Activated CD8-positive, alpha-beta T cell treated with anti-CD3 and anti-CD28 coated beads, Interleukin-2, amount 10 ng/mL, durations not matched to agents 7 days and 5 days (primary cell): ENCODE measurements around the gene HS3ST6. TPM values are rescaled to one million over a fixed set of nuclear protein-coding genes. Genes with fewer than 3 reads are reported as not detected.
A peak's percentile ranks its signal among the peaks of the same experiment; 100 is the strongest.
"Not testable (repeated sequence)": the region's sequence is repeated elsewhere in the genome, so short reads cannot be mapped to it uniquely, and the experiment has no call there.

Source experiments
- ATAC-seq: fragments of 150-1000 bp; cut with Tn5 transposase; one replicate; pipeline ENCODE4 v1.10.0; 2021; ENCODE audit warnings: moderate library complexity
- CTCF ChIA-PET: fragments of 350-600 bp; sonication (Branson Sonifier 250); formaldehyde crosslinking; loops from one replicate; lab custom pipeline; 2021; ENCODE audit warnings: antibody characterized with exemption; lab: Charles Lee
- POLR2A ChIA-PET: fragments of 350-600 bp; sonication (Branson Sonifier 250); formaldehyde crosslinking; loops from one replicate; lab custom pipeline; 2021; ENCODE audit warnings: antibody characterized with exemption; lab: Charles Lee
- DNase-seq: peaks from one replicate; pipeline ENCODE4 v3.0.0-alpha.2; 2020
- H3K27ac Mint-ChIP-seq: one replicate; pipeline ENCODE4 v1.8.0; 2021; ENCODE audit warnings: mild to moderate bottlenecking, mixed read lengths
- H3K27me3 Mint-ChIP-seq: one replicate; pipeline ENCODE4 v1.8.0; 2021; ENCODE audit warnings: low read depth, mixed read lengths
- H3K36me3 Mint-ChIP-seq: one replicate; pipeline ENCODE4 v1.8.0; 2021; ENCODE audit warnings: low read depth, mixed read lengths
- H3K4me1 Mint-ChIP-seq: one replicate; pipeline ENCODE4 v1.8.0; 2021; ENCODE audit warnings: low read depth, mixed read lengths
- H3K4me3 Mint-ChIP-seq: one replicate; pipeline ENCODE4 v1.8.0; 2021; ENCODE audit warnings: mild to moderate bottlenecking, mixed read lengths
- H3K9me3 Mint-ChIP-seq: one replicate; pipeline ENCODE4 v1.8.0; 2022; ENCODE audit warnings: mixed read lengths; ENCODE audit not compliant: insufficient read depth
- total RNA-seq, 2 experiments: library from RNA; stranded (reverse); gene quantifications; one replicate each; pipeline ENCODE4 v1.2.3, GENCODE V29; 2021

HS3ST6 gene
- total RNA-seq, 2 experiments from 2014 or later = not detected

DNA sequence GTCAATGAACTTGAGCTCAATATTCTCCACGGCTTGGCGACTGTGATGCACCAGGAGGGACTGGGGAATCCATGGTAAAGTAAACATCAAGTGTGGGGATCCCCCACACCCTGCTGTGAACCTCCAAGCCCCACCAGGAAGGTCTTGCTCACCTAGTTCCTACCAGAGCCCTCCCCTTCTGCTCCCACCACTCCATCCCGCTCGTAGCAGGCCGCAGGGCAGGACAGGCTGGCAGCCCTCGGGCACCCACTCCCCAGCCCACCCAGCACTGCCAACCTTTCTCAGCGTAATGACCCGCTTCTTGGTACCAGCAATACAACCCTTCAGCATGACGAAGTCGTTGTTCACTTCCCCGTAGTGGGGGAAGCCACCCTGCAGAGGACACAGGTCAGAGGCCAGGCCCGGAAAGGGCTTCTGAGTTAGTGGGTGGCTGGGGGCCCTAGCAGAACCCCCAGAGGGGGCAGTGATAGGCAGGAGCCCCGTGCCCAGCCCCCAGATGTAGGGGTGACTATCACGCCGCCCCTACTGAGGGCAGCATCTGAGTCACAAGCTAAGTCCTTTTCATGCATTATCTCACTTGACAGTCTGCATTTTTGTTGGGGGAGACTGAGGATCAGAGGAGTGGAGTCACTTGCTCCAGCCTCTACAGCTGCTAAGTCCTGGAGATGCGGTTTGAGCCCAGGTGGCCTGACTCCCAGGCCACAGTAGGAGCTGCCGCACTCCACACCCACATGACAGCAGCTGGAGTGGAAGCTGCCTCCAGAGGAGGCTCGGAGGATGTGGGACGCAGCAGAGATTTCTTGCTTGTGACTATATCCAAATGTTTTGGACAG, 27.6 kb upstream of the HS3ST6 start:
- Mint-ChIP-seq H3K36me3 (no peaks in the 10 kb centered on the region), H3K27ac (no peak overlapping the region), H3K27me3 (no peaks in the 10 kb centered on the region), H3K4me3 (no peak overlapping the region), H3K4me1 (peaks cover 29% of the 10 kb centered on the region), H3K9me3 (no peaks in the 10 kb centered on the region)
- CTCF ChIA-PET = no interaction called here
- no peak for DNase-seq
- POLR2A ChIA-PET = interaction anchor here (0.6 kb wide), 1 partner anchor 19 kb away, joined by 3 read pairs; the partner anchor contains the start of gene RPS2
- no peak for ATAC-seq

DNA sequence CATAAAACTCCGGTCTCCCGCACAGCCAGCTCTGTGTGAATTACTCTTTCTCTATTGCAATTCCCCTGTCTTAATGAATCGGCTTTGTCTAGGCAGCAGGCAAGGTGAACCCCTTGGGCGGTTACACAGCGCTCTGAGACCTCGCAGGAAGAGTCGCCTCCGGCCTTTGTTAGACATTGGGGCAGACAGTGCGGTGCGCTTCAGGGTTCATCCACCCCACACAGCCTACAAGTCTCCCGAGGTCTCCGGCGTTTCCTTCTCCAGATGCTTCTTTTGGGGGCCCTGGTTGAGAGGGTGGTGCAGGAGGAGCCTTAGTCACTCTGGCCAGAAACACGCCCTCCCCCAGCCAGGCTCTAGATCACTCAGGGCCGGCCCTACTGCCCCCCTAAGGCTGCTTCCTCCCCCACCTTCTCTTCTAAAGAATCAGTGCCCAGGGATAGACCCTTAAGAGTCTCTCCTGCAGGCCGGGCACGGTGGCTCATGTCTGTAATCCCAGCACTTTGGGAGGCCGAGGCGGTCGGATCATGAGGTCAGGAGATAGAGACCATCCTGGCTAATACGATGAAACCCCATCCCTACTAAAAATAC, 26.5 kb upstream of the HS3ST6 start:
- DNase-seq (no peak), ATAC-seq (no peak)
- CTCF ChIA-PET = no interaction called here
- no peaks in the 10 kb centered on the region for H3K9me3 Mint-ChIP-seq
- no peaks in the 10 kb centered on the region for H3K36me3 Mint-ChIP-seq
- no peaks in the 10 kb centered on the region for H3K27me3 Mint-ChIP-seq
- H3K4me1 Mint-ChIP-seq = peaks cover 29% of the 10 kb centered on the region
- peak overlapping the region; percentile 34 for H3K4me3 Mint-ChIP-seq
- H3K27ac Mint-ChIP-seq = peak overlapping the region; percentile 25
- POLR2A ChIA-PET = interaction anchor here (0.6 to 2.1 kb wide), 3 partner anchors 20 to 262 kb away, joined by 3 to 10 read pairs (median 3); partner anchors contain the start of gene RPS2

DNA sequence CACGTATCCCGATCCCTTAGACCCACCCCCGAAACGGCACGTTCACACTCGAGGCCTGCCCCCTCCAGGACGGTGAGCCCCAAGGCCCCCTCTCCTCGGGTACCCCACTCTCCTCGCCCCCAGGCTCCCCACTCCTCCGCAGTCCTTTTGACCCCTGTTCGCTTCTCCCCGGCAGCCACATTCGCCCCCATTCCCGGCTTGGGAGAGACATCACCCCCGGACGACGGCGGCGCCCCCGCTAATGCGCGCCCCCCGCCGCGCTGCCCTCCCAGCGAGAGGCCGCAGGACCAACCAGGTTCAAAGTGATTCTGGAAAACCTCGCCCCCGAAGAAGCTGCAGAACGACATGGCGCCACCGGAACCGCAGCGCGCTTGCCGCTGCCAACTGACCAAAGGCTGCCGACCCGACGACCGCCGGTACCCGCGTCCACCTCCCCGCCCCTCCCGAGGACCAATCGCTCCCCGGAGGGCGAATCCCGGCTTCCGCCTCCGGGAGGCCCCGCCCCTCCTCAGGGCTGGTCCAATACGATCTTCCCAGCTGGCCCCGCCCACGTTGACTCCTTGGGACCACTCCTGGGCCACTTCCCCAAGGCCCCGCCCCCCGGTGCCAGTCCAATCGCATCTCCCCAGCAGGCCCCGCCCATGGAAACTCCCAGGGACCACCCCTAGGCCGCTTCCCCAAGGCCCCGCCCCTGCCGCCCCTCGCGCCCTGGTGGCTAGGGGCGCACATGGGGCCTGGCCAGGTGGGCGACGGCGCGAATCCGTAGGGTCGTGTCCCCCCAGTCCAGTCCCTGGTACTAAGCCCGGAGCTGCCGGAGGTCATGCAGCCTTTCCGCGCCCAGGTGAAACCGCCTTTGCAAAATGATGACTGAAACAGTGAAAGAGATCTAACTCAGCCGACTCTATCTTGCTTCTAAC, 24.9 kb upstream of the HS3ST6 start, which contains the start of gene MSRB1:
MSRB1 (minus strand) TSS at position 390 of the 917 bp plus-strand sequence; CDS start at position 347, 43 bp downstream.
- CTCF ChIA-PET = interaction anchor here (1.0 to 1.6 kb wide), 8 partner anchors 9 to 237 kb away, joined by 3 to 7 read pairs (median 4); partner anchors contain the start of genes FAHD1, HAGH, MAPK8IP3 and RPS2
- Mint-ChIP-seq H3K4me3 (peak within 1 kb of the TSS; percentile 85), H3K9me3 (no peaks in the 10 kb centered on the region), H3K36me3 (peaks cover 6% of the 10 kb centered on the region), H3K27me3 (no peaks in the 10 kb centered on the region), H3K4me1 (peaks cover 29% of the 10 kb centered on the region), H3K27ac (peak within 1 kb of the TSS; percentile 82)
- POLR2A ChIA-PET = interaction anchor here (0.6 to 2.1 kb wide), 7 partner anchors 17 to 212 kb away, joined by 3 to 10 read pairs (median 4); partner anchors contain the start of genes RNF151, RPS2 and TRAF7
- DNase-seq (peak; percentile 100), ATAC-seq (peak; percentile 97)

GRCh38 chr16:1942047-1942809, 24.0 kb upstream of the HS3ST6 start:
- peaks cover 8% of the 10 kb centered on the region for H3K36me3 Mint-ChIP-seq
- peak overlapping the region; percentile 79 for H3K27ac Mint-ChIP-seq
- POLR2A ChIA-PET = interaction anchor here (1.0 to 2.1 kb wide), 4 partner anchors 18 to 71 kb away, joined by 4 to 10 read pairs (median 8); partner anchors contain the start of gene RPS2
- CTCF ChIA-PET = no interaction called here
- DNase-seq (no peak), ATAC-seq (no peak)
- peak overlapping the region; percentile 85 for H3K4me3 Mint-ChIP-seq
- H3K9me3 Mint-ChIP-seq = no peaks in the 10 kb centered on the region
- peaks cover 29% of the 10 kb centered on the region for H3K4me1 Mint-ChIP-seq
- H3K27me3 Mint-ChIP-seq = no peaks in the 10 kb centered on the region

GRCh38 chr16:1941162-1942046, 23.2 kb upstream of the HS3ST6 start:
- Mint-ChIP-seq H3K27ac (no peak overlapping the region), H3K27me3 (no peaks in the 10 kb centered on the region), H3K9me3 (no peaks in the 10 kb centered on the region), H3K4me3 (peak overlapping the region; percentile 85), H3K4me1 (peaks cover 29% of the 10 kb centered on the region), H3K36me3 (peaks cover 8% of the 10 kb centered on the region)
- POLR2A ChIA-PET = interaction anchor here (0.8 to 2.1 kb wide), 2 partner anchors 24 to 214 kb away, joined by 3 to 8 read pairs; partner anchors contain the start of genes RPS2 and TRAF7
- ATAC-seq (no peak), DNase-seq (no peak)
- CTCF ChIA-PET = no interaction called here

DNA sequence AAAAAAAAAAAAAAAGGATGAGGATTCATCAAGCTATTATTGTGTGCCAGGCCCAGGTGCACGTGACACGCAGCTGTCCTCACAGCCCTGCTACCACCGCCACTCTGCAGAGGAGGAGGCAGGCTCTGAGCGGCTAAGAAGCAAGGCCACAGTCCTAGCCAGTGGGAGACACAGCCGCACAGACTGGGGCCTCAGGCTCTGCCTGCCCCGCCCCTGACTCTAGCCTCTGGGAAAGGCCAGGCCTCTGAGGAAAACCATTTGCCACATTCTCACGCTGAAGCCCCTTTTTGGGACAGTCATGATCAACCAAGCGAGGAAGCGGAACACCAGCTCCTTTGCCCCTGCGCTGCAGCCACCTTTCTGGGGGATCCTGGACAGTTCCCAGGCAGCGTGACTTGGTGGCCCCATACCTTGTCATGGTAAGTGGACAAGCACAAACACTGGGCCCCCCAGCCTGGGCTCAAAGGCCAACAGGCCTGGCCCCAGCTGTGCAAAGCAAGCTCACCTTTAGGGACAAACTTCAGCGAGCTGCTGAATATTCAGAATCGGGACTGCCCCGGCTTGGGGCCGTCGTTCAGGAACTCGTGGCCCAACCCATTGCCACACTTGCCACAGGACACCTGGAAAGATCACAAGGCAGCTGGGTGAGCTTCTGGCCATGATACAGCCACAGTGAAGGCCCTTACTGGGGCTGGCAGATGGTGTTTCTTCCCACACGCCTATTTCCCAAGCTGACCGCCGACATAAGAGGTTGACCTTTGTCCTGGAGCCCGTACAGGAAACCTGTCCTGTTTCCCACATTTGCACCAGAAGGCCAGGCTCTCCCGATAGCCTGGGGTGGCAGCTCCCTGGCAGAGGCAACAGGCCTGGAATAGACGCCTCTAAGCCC, 22.3 kb upstream of the HS3ST6 start:
- Mint-ChIP-seq H3K27me3 (no peaks in the 10 kb centered on the region), H3K9me3 (no peaks in the 10 kb centered on the region), H3K36me3 (peaks cover 8% of the 10 kb centered on the region), H3K27ac (no peak overlapping the region), H3K4me3 (no peak overlapping the region), H3K4me1 (peaks cover 29% of the 10 kb centered on the region)
- ChIA-PET POLR2A (interaction anchor here (0.8 to 2.1 kb wide), 2 partner anchors 25 to 215 kb away, joined by 3 to 8 read pairs; partner anchors contain the start of genes RPS2 and TRAF7), CTCF (interaction anchor here (0.9 kb wide), 1 partner anchor 11 kb away, joined by 3 read pairs; no protein-coding TSS in a partner anchor)
- DNase-seq = no peak
- no peak for ATAC-seq

- not testable (repeated sequence) for H3K9me3 Mint-ChIP-seq, H3K27ac Mint-ChIP-seq, H3K27me3 Mint-ChIP-seq, DNase-seq, H3K4me3 Mint-ChIP-seq, ATAC-seq, H3K36me3 Mint-ChIP-seq
- CTCF ChIA-PET = interaction anchor here (0.9 kb wide), 1 partner anchor 11 kb away, joined by 3 read pairs; no protein-coding TSS in a partner anchor
- H3K4me1 Mint-ChIP-seq = peaks cover 29% of the 10 kb centered on the region
- POLR2A ChIA-PET = interaction anchor here (2.1 kb wide), 1 partner anchor 25 kb away, joined by 8 read pairs; the partner anchor contains the start of gene RPS2
These were observed 21.6 kb upstream of the HS3ST6 start for GRCh38 chr16:1939833-1940232.

DNA sequence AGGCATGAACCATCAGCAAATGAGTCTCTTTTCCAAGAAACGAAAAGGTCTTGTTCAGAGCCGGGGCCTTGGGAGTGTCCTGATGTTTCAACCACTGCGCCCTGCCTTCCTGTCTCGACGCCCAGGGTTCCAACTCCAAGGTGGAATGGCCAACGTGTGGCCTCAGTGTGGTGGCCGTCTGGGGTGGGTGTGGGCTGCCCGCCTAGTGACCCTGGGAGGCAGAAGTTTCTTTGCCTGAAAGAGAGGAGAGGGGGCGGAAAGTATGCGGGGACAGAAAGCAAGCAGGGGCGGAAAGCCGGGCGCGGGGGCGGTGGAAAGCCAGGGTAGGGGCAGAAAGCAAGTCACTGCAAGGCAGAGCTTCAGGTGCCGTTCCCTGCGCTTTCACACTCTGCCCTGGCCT, 20.7 kb upstream of the HS3ST6 start:
- H3K27me3 Mint-ChIP-seq = no peaks in the 10 kb centered on the region
- no peak overlapping the region for H3K27ac Mint-ChIP-seq
- H3K4me1 Mint-ChIP-seq = peaks cover 21% of the 10 kb centered on the region
- no peaks in the 10 kb centered on the region for H3K9me3 Mint-ChIP-seq
- POLR2A ChIA-PET = no interaction called here
- DNase-seq (no peak), ATAC-seq (no peak)
- CTCF ChIA-PET = interaction anchor here (1.0 kb wide), 1 partner anchor 9 kb away, joined by 3 read pairs; no protein-coding TSS in a partner anchor
- peaks cover 8% of the 10 kb centered on the region for H3K36me3 Mint-ChIP-seq
- H3K4me3 Mint-ChIP-seq = no peak overlapping the region

- DNase-seq (no peak), ATAC-seq (no peak)
- H3K9me3 Mint-ChIP-seq = no peaks in the 10 kb centered on the region
- H3K4me1 Mint-ChIP-seq = peaks cover 15% of the 10 kb centered on the region
- POLR2A ChIA-PET = no interaction called here
- CTCF ChIA-PET = no interaction called here
- H3K4me3 Mint-ChIP-seq = no peak overlapping the region
- H3K27me3 Mint-ChIP-seq = no peaks in the 10 kb centered on the region
- peaks cover 8% of the 10 kb centered on the region for H3K36me3 Mint-ChIP-seq
- H3K27ac Mint-ChIP-seq = no peak overlapping the region
These were observed 20.1 kb upstream of the HS3ST6 start for GRCh38 chr16:1938316-1938715.
